Smooth muscle cell (in vitro differentiated cells): Measurements from ENCODE around the gene CORO2B. TPM values are rescaled to one million over a fixed set of nuclear protein-coding genes. Genes with fewer than 3 reads are reported as not detected.

Experiments used
- DNase-seq: peaks from one replicate; lab custom pipeline; 2025; ENCODE audit not compliant: unreplicated experiment; lab: John Stamatoyannopoulos, UW
- H2AFZ ChIP-seq: fragments of 200-600 bp; sonication (generic); 2 replicates; pipeline ENCODE4 v1.6.0; 2016; ENCODE audit warnings: antibody characterized with exemption, low read depth, mild to moderate bottlenecking
- H3F3A ChIP-seq: fragments of 200-600 bp; sonication (generic); 2 replicates; pipeline ENCODE4 v1.6.0; 2017; ENCODE audit warnings: antibody characterized with exemption, low read depth
- H3K27ac ChIP-seq: fragments of 200-600 bp; sonication (generic); 2 replicates; pipeline ENCODE4 v1.5.1; 2016; ENCODE audit warnings: low read depth, mild to moderate bottlenecking
- H3K27me3 ChIP-seq: fragments of 200-600 bp; sonication (generic); 2 replicates; pipeline ENCODE4 v1.6.1; 2016; ENCODE audit warnings: low read depth, mild to moderate bottlenecking
- H3K36me3 ChIP-seq: fragments of 200-600 bp; sonication (generic); 2 replicates; pipeline ENCODE4 v1.5.1; 2016; ENCODE audit warnings: low read depth
- H3K4me1 ChIP-seq: fragments of 200-600 bp; sonication (generic); 2 replicates; pipeline ENCODE4 v1.5.1; 2016; ENCODE audit warnings: low read depth
- H3K4me2 ChIP-seq: fragments of 200-600 bp; sonication (generic); 2 replicates; pipeline ENCODE4 v1.6.0; 2016; ENCODE audit warnings: mild to moderate bottlenecking
- H3K4me3 ChIP-seq: fragments of 200-600 bp; sonication (generic); 2 replicates; pipeline ENCODE4 v1.5.1; 2016; ENCODE audit warnings: mild to moderate bottlenecking
- H3K79me2 ChIP-seq: fragments of 200-600 bp; sonication (generic); 2 replicates; pipeline ENCODE4 v1.6.0; 2016; ENCODE audit warnings: low read depth, mild to moderate bottlenecking
- H3K9ac ChIP-seq: fragments of 200-600 bp; sonication (generic); 2 replicates; pipeline ENCODE4 v1.6.0; 2016; ENCODE audit warnings: low read depth
- H3K9me3 ChIP-seq: fragments of 200-600 bp; sonication (generic); replicated peaks from 2 replicates; pipeline ENCODE4 v1.5.1; 2016; ENCODE audit warnings: low read depth
- H4K20me1 ChIP-seq: fragments of 200-600 bp; sonication (generic); 2 replicates; pipeline ENCODE4 v1.6.0; 2016; ENCODE audit warnings: low read depth
- CTCF ChIP-seq: fragments of 200-600 bp; sonication (generic); IDR thresholded peaks from 2 replicates; pipeline ENCODE4 v1.5.1; 2017; ENCODE audit warnings: borderline replicate concordance, mild to moderate bottlenecking, antibody characterized with exemption; ENCODE audit not compliant: insufficient read depth, poor library complexity, severe bottlenecking
- WGBS: methylation state at CpG from one replicate; pipeline ENCODE4 v1.1.7; 2016; ENCODE audit warnings: low lambda C conversion rate; 5-methylcytosine and 5-hydroxymethylcytosine counted together
- polyA plus RNA-seq: library from polyadenylated mRNA; unstranded; fragments of >200 nt; fragmentation: Nextera tagmentation; extraction: Ambion mirVana; gene quantifications from 2 replicates; pipeline ENCODE4 v1.2.1, GENCODE V29; 2016
- total RNA-seq: library from RNA; depleted of rRNA; stranded (reverse); fragments of >200 nt; gene quantifications from 2 replicates; pipeline ENCODE4 v1.2.3, GENCODE V29; 2014

The CORO2B gene
- total and polyA plus RNA-seq, 2 experiments from 2014 or later, result 0.47 to 0.49 TPM

GRCh38 chr15:68637767-68638404, 59.1 kb downstream of the CORO2B start:
- Histone ChIP-seq H3K9ac (no peak overlapping the region), H3K4me1 (peaks cover 7% of the 10 kb centered on the region), H3K9me3 (no peaks in the 10 kb centered on the region), H3K36me3 (no peaks in the 10 kb centered on the region), H4K20me1 (no peaks in the 10 kb centered on the region), H3K4me2 (no peak overlapping the region), H3K27ac (no peak overlapping the region), H3K27me3 (no peaks in the 10 kb centered on the region), H3F3A (no peaks in the 10 kb centered on the region), H2AFZ (no peak overlapping the region), H3K4me3 (no peak overlapping the region), H3K79me2 (no peaks in the 10 kb centered on the region)
- DNase-seq, result no peak
- WGBS, result 76% methylated on average over 5 of the region's 5 CpGs
- no peak for TF ChIP-seq CTCF

- Histone ChIP-seq H3K4me3 (no peak overlapping the region), H3K4me1 (peaks cover 7% of the 10 kb centered on the region), H3K9me3 (no peaks in the 10 kb centered on the region), H3K36me3 (no peaks in the 10 kb centered on the region), H2AFZ (no peak overlapping the region), H3F3A (no peaks in the 10 kb centered on the region), H3K27ac (no peak overlapping the region), H3K27me3 (no peaks in the 10 kb centered on the region), H3K79me2 (no peaks in the 10 kb centered on the region), H4K20me1 (no peaks in the 10 kb centered on the region), H3K9ac (no peak overlapping the region), H3K4me2 (no peak overlapping the region)
- TF ChIP-seq CTCF, result no peak
- no peak for DNase-seq
- 72% methylated on average over 2 of the region's 2 CpGs for WGBS
These were observed 60.2 kb downstream of the CORO2B start for GRCh38 chr15:68638953-68639515.

- no peaks in the 10 kb centered on the region for H4K20me1 ChIP-seq
- TF ChIP-seq CTCF, result no peak
- peak overlapping the region; percentile 28 for H3K27ac ChIP-seq
- no peaks in the 10 kb centered on the region for H3K27me3 ChIP-seq
- H2AFZ ChIP-seq, result no peak overlapping the region
- no peak overlapping the region for H3K4me2 ChIP-seq
- WGBS, result 85% methylated on average over 7 of the region's 7 CpGs
- no peak for DNase-seq
- no peak overlapping the region for H3K4me3 ChIP-seq
- no peaks in the 10 kb centered on the region for H3K9me3 ChIP-seq
- no peaks in the 10 kb centered on the region for H3F3A ChIP-seq
- no peaks in the 10 kb centered on the region for H3K36me3 ChIP-seq
- no peaks in the 10 kb centered on the region for H3K79me2 ChIP-seq
- H3K9ac ChIP-seq, result no peak overlapping the region
- H3K4me1 ChIP-seq, result peaks cover 7% of the 10 kb centered on the region
These were observed 61.3 kb downstream of the CORO2B start for GRCh38 chr15:68639926-68640600.
